HCT116 (cell line): Measurements from ENCODE around the gene MAP4K4. TPM values are rescaled to one million over a fixed set of nuclear protein-coding genes. Genes with fewer than 3 reads are reported as not detected.

Source experiments
- ATAC-seq: fragments of 200-7000 bp; cut with Tn5 transposase; 2 replicates; pipeline ENCODE4 v1.9.1; 2020; ENCODE audit warnings: mild to moderate bottlenecking, moderate library complexity
- BruUV-seq: library from RNA; stranded (reverse); fragments of 400-500 nt; replicated peaks from 2 replicates; lab custom pipeline; 2021; lab: Mats Ljungman, UMichigan
- CTCF ChIA-PET: fragments of 300-600 bp; sonication (Branson Sonifier 250); formaldehyde crosslinking; loops from one replicate; lab custom pipeline; 2021; ENCODE audit warnings: antibody characterized with exemption; lab: Charles Lee
- POLR2A ChIA-PET: fragments of 300-600, 350-600 bp; sonication (Branson Sonifier 250); formaldehyde crosslinking; loops from one replicate; lab custom pipeline; 2021; ENCODE audit warnings: antibody characterized with exemption; lab: Charles Lee
- RAD21 ChIA-PET, 2 experiments: fragments of 300-600 bp; sonication (Branson Sonifier 250); formaldehyde crosslinking; loops; one replicate each; lab custom pipeline; 2023; ENCODE audit warnings: low total read pairs in 2 of 2; ENCODE audit not compliant: uncharacterized antibody in 2 of 2, unreplicated experiment in 2 of 2, low non-redundant PET in 1 of 2; lab: Charles Lee
- DNase-seq: peaks from one replicate; pipeline ENCODE4 v3.0.0-alpha.2; 2010; ENCODE audit warnings: low read depth, low spot score
- H2AFZ ChIP-seq: fragments of 200-600 bp; shearing (Covaris generic), sonication (generic); 2 replicates; pipeline ENCODE4 v1.6.1; 2017; ENCODE audit warnings: low read depth, mixed run types, mixed read lengths, antibody characterized with exemption, low read length; ENCODE audit not compliant: poor library complexity, severe bottlenecking
- H3K27ac ChIP-seq: 2 replicates; pipeline ENCODE4 v1.5.1; 2012; ENCODE audit warnings: low read depth, low read length
- H3K27me3 ChIP-seq: fragments of 200-600 bp; sonication (generic); 2 replicates; pipeline ENCODE4 v1.6.1; 2016; ENCODE audit warnings: mixed run types, low read length, mixed read lengths; ENCODE audit not compliant: insufficient read depth
- H3K36me3 ChIP-seq, 2 experiments: fragments of 200-500 bp in 1 of 2; fragments of 200-600 bp in 1 of 2; sonication (Bioruptor generic) in 1 of 2; sonication (generic) in 1 of 2; 2 replicates each; pipeline versions ENCODE4 v1.5.1 to v1.6.1; 2014 to 2016; ENCODE audit warnings: low read length in 2 of 2, inconsistent platforms in 1 of 2, mixed read lengths in 1 of 2, mixed run types in 1 of 2; ENCODE audit not compliant: insufficient read depth in 2 of 2, control insufficient read depth in 1 of 2
- H3K4me1 ChIP-seq, 2 experiments: fragments of 200-600 bp in 1 of 2; sonication (generic) in 1 of 2; 2 replicates each; pipeline versions ENCODE4 v1.5.1 to v1.6.1; 2012 to 2017; ENCODE audit warnings: low read length in 2 of 2, inconsistent platforms in 1 of 2, mild to moderate bottlenecking in 1 of 2, mixed read lengths in 1 of 2, mixed run types in 1 of 2, moderate library complexity in 1 of 2; ENCODE audit not compliant: insufficient read depth in 2 of 2, control insufficient read depth in 1 of 2
- H3K4me2 ChIP-seq: fragments of 200-600 bp; sonication (generic); 2 replicates; pipeline ENCODE4 v1.6.1; 2017; ENCODE audit warnings: mixed run types, low read length, mixed read lengths
- H3K4me3 ChIP-seq, 2 experiments: fragments of 200-600 bp in 1 of 2; sonication (generic) in 1 of 2; replicated peaks in 1 of 2; 2 replicates each; pipeline ENCODE4 v1.5.1; 2011 to 2016; ENCODE audit warnings: low read length in 2 of 2, control low read depth in 1 of 2, low read depth in 1 of 2, mild to moderate bottlenecking in 1 of 2, mixed read lengths in 1 of 2, mixed run types in 1 of 2
- H3K79me2 ChIP-seq: fragments of 200-600 bp; sonication (generic); 2 replicates; pipeline ENCODE4 v1.6.1; 2017; ENCODE audit warnings: mild to moderate bottlenecking, mixed run types, low read length, moderate library complexity, mixed read lengths; ENCODE audit not compliant: insufficient read depth
- H3K9ac ChIP-seq: fragments of 200-600 bp; sonication (generic); 2 replicates; pipeline ENCODE4 v1.6.1; 2016; ENCODE audit warnings: low read length, mixed read lengths
- H3K9me2 ChIP-seq: fragments of 200-600 bp; sonication (generic), shearing (Covaris generic); 2 replicates; pipeline ENCODE4 v1.6.1; 2017; ENCODE audit warnings: mixed run types, mild to moderate bottlenecking, moderate library complexity; ENCODE audit not compliant: insufficient read depth
- H3K9me3 ChIP-seq, 2 experiments: fragments of 200-500 bp in 1 of 2; fragments of 200-600 bp in 1 of 2; sonication (Bioruptor generic) in 1 of 2; sonication (generic) in 1 of 2; 2 replicates each; pipeline ENCODE4 v1.6.1; 2014 to 2017; ENCODE audit warnings: low read length in 2 of 2, mixed read lengths in 2 of 2, inconsistent platforms in 1 of 2, low read depth in 1 of 2, mild to moderate bottlenecking in 1 of 2, mixed run types in 1 of 2, moderate library complexity in 1 of 2; ENCODE audit not compliant: control insufficient read depth in 1 of 2, insufficient read depth in 1 of 2
- H4K20me1 ChIP-seq: fragments of 200-600 bp; sonication (generic), shearing (Covaris generic); 2 replicates; pipeline ENCODE4 v1.6.1; 2017; ENCODE audit warnings: mixed run types, mild to moderate bottlenecking, moderate library complexity; ENCODE audit not compliant: insufficient read depth
- ATF3 ChIP-seq: IDR thresholded peaks from 2 replicates; pipeline ENCODE4 v1.6.1; 2012
- CBX3 ChIP-seq: IDR thresholded peaks from 2 replicates; pipeline ENCODE4 v1.6.1; 2012; ENCODE audit warnings: low read depth
- CEBPB ChIP-seq: IDR thresholded peaks from 2 replicates; pipeline ENCODE4 v1.6.1; 2012; ENCODE audit warnings: low read depth
- CTCF ChIP-seq, 3 experiments: fragments of 200-600 bp in 1 of 3; sonication (generic) in 1 of 3; IDR thresholded peaks in 2 of 3; conservative IDR thresholded peaks in 1 of 3; 2 replicates each; pipeline ENCODE4 v1.5.1; 2012 to 2017; ENCODE audit warnings: low read depth in 2 of 3, low read length in 2 of 3, antibody characterized with exemption in 1 of 3, borderline replicate concordance in 1 of 3, control low read depth in 1 of 3, mild to moderate bottlenecking in 1 of 3, mixed read lengths in 1 of 3, mixed run types in 1 of 3, moderate library complexity in 1 of 3; ENCODE audit not compliant: insufficient read depth in 1 of 3
- EGR1 ChIP-seq: IDR thresholded peaks from 2 replicates; pipeline ENCODE4 v1.6.1; 2012; ENCODE audit warnings: low read depth
- EZH2phosphoT487 ChIP-seq: fragments of 200-600 bp; IDR thresholded peaks from 2 replicates; pipeline ENCODE4 v1.6.1; 2018; ENCODE audit warnings: antibody characterized with exemption, borderline replicate concordance
- JUND ChIP-seq: IDR thresholded peaks from 2 replicates; pipeline ENCODE4 v1.6.1; 2012
- MAX ChIP-seq: IDR thresholded peaks from 2 replicates; pipeline ENCODE4 v1.6.1; 2012
- POLR2A ChIP-seq: IDR thresholded peaks from 2 replicates; pipeline ENCODE4 v1.7.0; 2011; ENCODE audit warnings: borderline replicate concordance; ENCODE audit not compliant: insufficient read depth, insufficient read length; ENCODE audit errors: extremely low read depth
- POLR2AphosphoS5 ChIP-seq: IDR thresholded peaks from 2 replicates; pipeline ENCODE4 v1.6.1; 2011; ENCODE audit warnings: mild to moderate bottlenecking, low read depth, low read length, moderate library complexity
- RAD21 ChIP-seq: IDR thresholded peaks from 2 replicates; pipeline ENCODE4 v1.6.1; 2012; ENCODE audit warnings: low read depth, mild to moderate bottlenecking
- REST ChIP-seq: IDR thresholded peaks from 2 replicates; pipeline ENCODE4 v1.6.1; 2012; ENCODE audit warnings: low read depth
- SP1 ChIP-seq: IDR thresholded peaks from 2 replicates; pipeline ENCODE4 v1.6.1; 2012; ENCODE audit warnings: low read depth
- SRF ChIP-seq: IDR thresholded peaks from 2 replicates; pipeline ENCODE4 v1.6.1; 2012; ENCODE audit warnings: low read depth
- YY1 ChIP-seq: IDR thresholded peaks from 2 replicates; pipeline ENCODE4 v1.6.1; 2011; ENCODE audit warnings: low read length, low read depth, moderate library complexity, mild to moderate bottlenecking; ENCODE audit not compliant: insufficient replicate concordance; ENCODE audit errors: extremely low read depth
- ZFX ChIP-seq: fragments of 450-650 bp; IDR thresholded peaks from 2 replicates; pipeline ENCODE4 v1.6.1; 2017
- ZNF274 ChIP-seq: fragments of 200-500 bp; sonication (Bioruptor generic); IDR thresholded peaks from 2 replicates; pipeline ENCODE4 v1.6.1; 2014; ENCODE audit warnings: mild to moderate bottlenecking, low read depth, low read length, inconsistent platforms
- intact Hi-C: fragments of 100-400 bp; cut with micrococcal nuclease; formaldehyde crosslinking; loops from 2 replicates; pipeline ENCODE4 v1.10.0; 2022
- total RNA-seq: library from RNA; stranded (reverse); gene quantifications from one replicate; pipeline ENCODE4 v1.2.1, GENCODE V29; 2021; ENCODE audit not compliant: unreplicated experiment

The MAP4K4 gene
- total RNA-seq, 1 experiment from 2014 or later = 62.3 TPM

DNA sequence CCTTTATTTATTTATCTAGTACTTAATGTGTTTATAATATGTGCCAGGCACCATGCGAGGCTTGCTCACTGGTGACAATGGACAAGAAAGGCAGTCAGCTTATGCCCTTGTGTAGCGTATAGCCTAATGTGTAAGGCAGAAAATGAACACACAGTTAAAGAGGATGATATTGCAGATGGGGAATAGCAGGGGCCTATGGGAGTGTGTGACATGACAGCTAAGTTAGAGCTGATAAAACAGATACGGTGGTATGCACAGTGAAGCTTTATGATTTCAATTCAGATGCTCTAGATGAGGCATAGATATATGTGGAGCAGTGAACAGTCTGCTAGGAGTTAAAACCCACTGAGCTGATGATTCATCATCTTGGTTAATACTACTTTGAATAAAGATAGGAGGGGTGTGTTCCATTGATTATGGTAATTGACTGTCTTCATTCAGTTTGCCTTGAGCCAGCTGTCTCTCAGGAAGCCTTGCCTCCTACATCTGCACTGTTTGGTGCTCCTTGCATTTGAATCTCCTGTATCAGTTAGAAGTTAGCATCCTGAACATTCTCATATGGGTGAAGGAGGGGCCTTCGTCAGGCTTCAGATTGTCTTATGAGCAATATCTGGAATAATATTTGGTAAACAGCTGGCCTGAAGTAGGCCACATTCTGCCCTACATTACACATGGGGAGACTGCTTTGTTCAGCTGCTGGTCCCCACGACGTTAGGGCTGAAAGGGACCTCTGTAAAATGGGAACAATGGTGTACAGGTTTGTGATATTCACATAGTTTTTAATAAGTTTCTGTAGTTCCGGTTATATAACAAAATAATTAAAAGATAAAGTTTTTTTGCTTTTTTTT is 13.2 kb downstream of the MAP4K4 start:
- Histone ChIP-seq H3K27me3 (no peaks in the 10 kb centered on the region), H3K27ac (no peak overlapping the region), H3K9me3 (no peaks in the 10 kb centered on the region), H3K36me3 (no peaks in the 10 kb centered on the region), H3K4me1 (peaks cover 0 to 4% of the 10 kb centered on the region in 2 experiments; a peak in 1 of 4 replicates), H3K4me3 (no peak overlapping the region), H3K79me2 (peaks cover 94% of the 10 kb centered on the region), H2AFZ (no peak overlapping the region), H3K9me2 (no peaks in the 10 kb centered on the region), H4K20me1 (peaks cover 6% of the 10 kb centered on the region; the same call in 1 of the 2 replicates), H3K4me2 (no peak overlapping the region), H3K9ac (no peak overlapping the region)
- ATAC-seq (no peak), DNase-seq (no peak)
- intact Hi-C loops = no loop called here
- BruUV-seq = no TSS peak
- RAD21 ChIA-PET = no interaction called here
- CTCF ChIA-PET = no interaction called here
- TF ChIP-seq ATF3 = no peak
- TF ChIP-seq MAX = no peak
- no peak for TF ChIP-seq CBX3
- no peak for TF ChIP-seq ZNF274
- TF ChIP-seq RAD21 = no peak
- TF ChIP-seq POLR2AphosphoS5 = no peak
- TF ChIP-seq CEBPB = no peak
- no peak for TF ChIP-seq JUND
- TF ChIP-seq REST = no peak
- TF ChIP-seq CTCF (IDR thresholded peaks at IDR 0.05 in 2 of 3, conservative IDR thresholded peaks at IDR 0.05 in 1 of 3; ENCODE audit: borderline replicate concordance in 1 of 3, insufficient read depth in 1 of 3, low read depth in 2 of 3, low read length in 2 of 3) = no peak
- TF ChIP-seq YY1 = no peak
- TF ChIP-seq SP1 = no peak
- no peak for TF ChIP-seq SRF
- no peak for TF ChIP-seq ZFX
- no peak for TF ChIP-seq EZH2phosphoT487
- no peak for TF ChIP-seq POLR2A
- TF ChIP-seq EGR1 = no peak
- POLR2A ChIA-PET = no interaction called here
